OCI-LY7 (cell line): ENCODE measurements around the gene CS. TPM values are rescaled to one million over a fixed set of nuclear protein-coding genes. Genes with fewer than 3 reads are reported as not detected.
"Not testable (repeated sequence)": the region's sequence is repeated elsewhere in the genome, so short reads cannot be mapped to it uniquely, and the experiment has no call there.

Source experiments
- Bru-seq: library from RNA; stranded (reverse); fragments of 400-500 nt; gene quantifications from one replicate; lab custom pipeline; 2021; lab: Mats Ljungman, UMichigan
- BruChase-seq, 2 experiments: library from RNA; stranded (reverse); fragments of 400-500 nt; gene quantifications; one replicate each; lab custom pipeline; 2021; lab: Mats Ljungman, UMichigan
- BruUV-seq: library from RNA; stranded (reverse); fragments of 400-500 nt; replicated peaks from 2 replicates; lab custom pipeline; 2021; lab: Mats Ljungman, UMichigan
- CTCF ChIA-PET: fragments of 300-600 bp; sonication (Branson Sonifier 250); formaldehyde crosslinking; loops from one replicate; lab custom pipeline; 2022; ENCODE audit warnings: antibody characterized with exemption; ENCODE audit not compliant: unreplicated experiment; lab: Charles Lee
- POLR2A ChIA-PET: fragments of 300-600 bp; sonication (Branson Sonifier 250); formaldehyde crosslinking; loops from one replicate; lab custom pipeline; 2022; ENCODE audit warnings: antibody characterized with exemption; lab: Charles Lee
- DNase-seq: peaks from one replicate; pipeline ENCODE4 v3.0.0-alpha.2; 2015; ENCODE audit warnings: low spot score
- H2AFZ ChIP-seq: fragments of 200-600 bp; sonication (generic), shearing (Covaris generic); 2 replicates; pipeline ENCODE4 v1.6.1; 2014; ENCODE audit warnings: mild to moderate bottlenecking, antibody characterized with exemption, low read length, moderate library complexity
- H3K27ac ChIP-seq: fragments of 200-600 bp; sonication (generic); 2 replicates; pipeline ENCODE4 v1.5.1; 2014; ENCODE audit warnings: mixed run types, low read depth, mild to moderate bottlenecking, moderate library complexity, low read length, inconsistent platforms; ENCODE audit not compliant: poor library complexity, severe bottlenecking
- H3K36me3 ChIP-seq: fragments of 200-600 bp; sonication (generic); 2 replicates; pipeline ENCODE4 v1.6.1; 2014; ENCODE audit warnings: mild to moderate bottlenecking, antibody characterized with exemption, low read length, moderate library complexity, mixed read lengths; ENCODE audit not compliant: insufficient read depth
- H3K4me1 ChIP-seq: fragments of 200-600 bp; sonication (generic); 2 replicates; pipeline ENCODE4 v1.5.1; 2014; ENCODE audit warnings: mild to moderate bottlenecking, low read length; ENCODE audit not compliant: insufficient read depth, poor library complexity, severe bottlenecking
- H3K4me2 ChIP-seq: fragments of 200-600 bp; sonication (generic); 2 replicates; pipeline ENCODE4 v1.6.1; 2014; ENCODE audit warnings: mild to moderate bottlenecking, low read length
- H3K4me3 ChIP-seq: fragments of 200-600 bp; sonication (generic); 2 replicates; pipeline ENCODE4 v1.5.1; 2014; ENCODE audit warnings: mild to moderate bottlenecking, low read depth, low read length; ENCODE audit not compliant: poor library complexity, severe bottlenecking
- H3K79me2 ChIP-seq: fragments of 200-600 bp; sonication (generic); 2 replicates; pipeline ENCODE4 v1.6.1; 2016; ENCODE audit warnings: low read depth, mild to moderate bottlenecking, low read length, moderate library complexity, mixed read lengths; ENCODE audit not compliant: insufficient read depth
- H3K9me2 ChIP-seq: fragments of 200-600 bp; sonication (generic); 2 replicates; pipeline ENCODE4 v1.6.1; 2016; ENCODE audit warnings: mild to moderate bottlenecking, low read length, mixed read lengths; ENCODE audit not compliant: insufficient read depth
- H3K9me3 ChIP-seq: fragments of 200-600 bp; sonication (generic); 2 replicates; pipeline ENCODE4 v1.6.1; 2014; ENCODE audit warnings: mild to moderate bottlenecking, mixed run types, low read length, mixed read lengths
- H4K20me1 ChIP-seq: fragments of 200-600 bp; sonication (generic); 2 replicates; pipeline ENCODE4 v1.6.1; 2014; ENCODE audit warnings: mild to moderate bottlenecking, antibody characterized with exemption, low read length, moderate library complexity, mixed read lengths; ENCODE audit not compliant: insufficient read depth
- CTCF ChIP-seq: fragments of 200-600 bp; sonication (generic); conservative IDR thresholded peaks from 2 replicates; pipeline ENCODE4 v1.5.1; 2014; ENCODE audit warnings: mild to moderate bottlenecking, antibody characterized with exemption, low read length, moderate library complexity, mixed read lengths
- EZH2phosphoT487 ChIP-seq: fragments of 200-600 bp; sonication (generic); IDR thresholded peaks from 2 replicates; pipeline ENCODE4 v1.6.1; 2018; ENCODE audit warnings: low read depth, borderline replicate concordance, mild to moderate bottlenecking, mixed run types, antibody characterized with exemption, low read length, moderate library complexity, mixed read lengths
- intact Hi-C: fragments of 100-400 bp; cut with micrococcal nuclease; formaldehyde crosslinking; loops from one replicate; pipeline ENCODE4 v1.10.0; 2022; ENCODE audit not compliant: unreplicated experiment
- long read RNA-seq: library from polyadenylated mRNA; stranded (forward); transcript quantifications from one replicate; pipeline ENCODE4 v2.0.0, GENCODE V29; 2022
- total RNA-seq, 2 experiments: library from RNA; depleted of rRNA in 1 of 2; stranded (reverse); fragments of >200 nt in 1 of 2; shearing (Covaris generic) in 1 of 2; gene quantifications; 2 replicates each; pipeline ENCODE4 v1.2.3, GENCODE V29; 2014 to 2022

The CS gene
- total RNA-seq (2014; rRNA removed; shearing (Covaris generic)) (150 and 154 TPM in 2 replicates), total RNA-seq (2022) (262 and 281 TPM in 2 replicates), Bru-seq, nascent RNA (percentile 87 among the genes with signal in this experiment), BruChase-seq, experiment 1, labeled RNA remaining after a 6-hour chase (percentile 99 among the genes with signal in this experiment), BruChase-seq, experiment 2, labeled RNA remaining after a 2-hour chase (percentile 97 among the genes with signal in this experiment)
- long read RNA-seq, transcript CS-201 (11 exons, 2,975 nt): major isoform, 106 of 208 reads
- long read RNA-seq, partial matches to known transcripts: 61 of 208 reads
- long read RNA-seq, other reads (novel, unspliced or antisense): 38 of 208 reads

GRCh38 chr12:56299853-56300643, at the start of gene CS:
Gene CS, minus strand, starts transcription at chr12:56300330. Its CDS starts 129 bp downstream, at chr12:56300201.
- H3K36me3 ChIP-seq: peaks cover 54% of the 10 kb centered on the region
- peaks cover 61% of the 10 kb centered on the region for H3K79me2 ChIP-seq
- ChIA-PET POLR2A (interaction anchor here (0.8 to 1.8 kb wide), 3 partner anchors 10 to 75 kb away, joined by 3 to 5 read pairs (median 5); no protein-coding TSS in a partner anchor), CTCF (interaction anchor here (1.4 kb wide), 1 partner anchor 16 kb away, joined by 12 read pairs; the partner anchor contains the start of gene CNPY2)
- no TSS peak for BruUV-seq
- H3K9me2 ChIP-seq: no peaks in the 10 kb centered on the region
- TF ChIP-seq EZH2phosphoT487: no peak
- no peak for TF ChIP-seq CTCF
- peak; percentile 100 for DNase-seq
- H3K27ac ChIP-seq: peak within 1 kb of the TSS; percentile 75
- 0 out of 2 replicates have a peak, but pooled peaks cover 11% of the 10 kb centered on the region for H4K20me1 ChIP-seq
- H2AFZ ChIP-seq: peak within 1 kb of the TSS; percentile 64; the same call in 1 of the 2 replicates
- peaks cover 62% of the 10 kb centered on the region for H3K4me1 ChIP-seq
- no peaks in the 10 kb centered on the region for H3K9me3 ChIP-seq
- H3K4me3 ChIP-seq: peak within 1 kb of the TSS; percentile 79
- H3K4me2 ChIP-seq: peak within 1 kb of the TSS; percentile 99
- intact Hi-C loops: loop anchor here (2.0 kb wide), 1 partner anchor 107 kb away; no protein-coding TSS in a partner anchor

GRCh38 chr12:56348776-56349175, 48.6 kb upstream of the CS start:
- no peak for TF ChIP-seq CTCF
- no peak for TF ChIP-seq EZH2phosphoT487
- no peaks in the 10 kb centered on the region for H4K20me1 ChIP-seq
- no peaks in the 10 kb centered on the region for H3K9me2 ChIP-seq
- DNase-seq: no peak
- peaks cover 89% of the 10 kb centered on the region for H3K36me3 ChIP-seq
- H3K4me2 ChIP-seq: no peak overlapping the region
- CTCF ChIA-PET: interaction anchor here (0.6 kb wide), 1 partner anchor 14 kb away, joined by 6 read pairs; no protein-coding TSS in a partner anchor
- H3K9me3 ChIP-seq: no peaks in the 10 kb centered on the region
- no peaks in the 10 kb centered on the region for H3K4me1 ChIP-seq
- H3K27ac ChIP-seq: no peak overlapping the region
- H3K79me2 ChIP-seq: no peaks in the 10 kb centered on the region
- H2AFZ ChIP-seq: no peak overlapping the region
- BruUV-seq: no TSS peak
- intact Hi-C loops: no loop called here
- no peak overlapping the region for H3K4me3 ChIP-seq
- POLR2A ChIA-PET: interaction anchor here (0.9 to 6.5 kb wide), 3 partner anchors 10 to 16 kb away, joined by 3 to 47 read pairs (median 6); partner anchors contain the start of genes IL23A and STAT2

GRCh38 chr12:56347255-56347654, 47.1 kb upstream of the CS start:
- H3K4me3 ChIP-seq, H3K9me3 ChIP-seq, H3K79me2 ChIP-seq, H3K4me2 ChIP-seq, intact Hi-C loops, H3K4me1 ChIP-seq, DNase-seq, H4K20me1 ChIP-seq, CTCF ChIA-PET, H3K27ac ChIP-seq, H3K9me2 ChIP-seq, H2AFZ ChIP-seq, BruUV-seq: not testable (repeated sequence)
- peaks cover 91% of the 10 kb centered on the region for H3K36me3 ChIP-seq
- POLR2A ChIA-PET: interaction anchor here (0.6 to 6.5 kb wide), 3 partner anchors 12 to 585 kb away, joined by 4 to 47 read pairs (median 4); partner anchors contain the start of gene STAT2
